GM18519 (cell line): ENCODE data around the gene RNF168.
"Not testable (repeated sequence)": the region's sequence is repeated elsewhere in the genome, so short reads cannot be mapped to it uniquely, and the experiment has no call there.

ENCODE experiments used
- ATAC-seq: cut with Tn5 transposase; IDR thresholded peaks from one replicate; pipeline ENCODE4 v1.9.1; 2021; ENCODE audit warnings: mild to moderate bottlenecking, moderate library complexity; ENCODE audit not compliant: unreplicated experiment, low FRiP score

The RNF168 gene

DNA sequence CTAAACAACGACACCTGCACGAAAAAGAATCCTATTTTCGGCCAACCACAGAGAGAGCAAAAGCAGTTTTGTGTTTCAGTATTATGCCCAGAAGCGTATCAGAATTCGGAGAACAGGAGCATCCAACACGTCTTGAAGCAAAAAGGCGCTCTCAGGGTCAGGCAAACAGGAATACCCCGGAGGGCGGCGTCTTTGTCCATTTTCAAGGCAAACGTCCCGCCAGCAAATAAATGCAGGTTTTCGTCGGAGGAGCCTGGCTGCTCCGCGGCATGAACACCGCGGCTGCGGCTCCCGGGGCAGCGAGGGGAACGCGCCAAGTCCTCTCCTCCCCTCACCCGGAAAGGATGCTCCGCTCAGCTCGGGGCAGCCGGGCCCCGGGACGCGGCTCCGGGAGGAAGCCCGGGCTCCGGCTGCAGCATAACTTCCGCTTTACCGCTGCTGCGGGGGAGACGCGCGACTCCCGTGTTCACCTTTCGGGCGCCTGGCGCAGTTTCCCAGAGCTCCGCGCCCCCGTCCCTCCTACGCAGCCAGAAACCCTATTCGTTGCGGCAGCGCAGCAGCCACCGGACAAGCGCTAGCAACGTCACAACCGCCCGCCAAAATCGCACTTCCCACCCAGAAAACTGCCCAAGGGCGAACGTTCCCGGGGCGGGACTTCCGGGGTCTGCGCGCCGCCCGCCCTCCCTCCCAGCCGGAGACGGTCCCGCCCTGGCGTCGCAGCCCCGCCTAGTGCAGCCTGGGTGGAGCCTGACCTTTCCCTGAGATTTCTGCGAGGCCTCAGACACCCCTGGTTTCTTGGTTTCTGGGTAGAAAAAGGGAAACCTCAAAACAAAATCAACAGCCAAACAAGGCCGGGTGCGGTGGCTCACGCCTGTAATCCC lies at the start of gene RNF168:
TSS of gene RNF168 (minus strand) at position 573 of the 881 bp plus-strand sequence. CDS start 595 bp downstream, outside the sequence.
- ATAC-seq: peak; percentile 69

DNA sequence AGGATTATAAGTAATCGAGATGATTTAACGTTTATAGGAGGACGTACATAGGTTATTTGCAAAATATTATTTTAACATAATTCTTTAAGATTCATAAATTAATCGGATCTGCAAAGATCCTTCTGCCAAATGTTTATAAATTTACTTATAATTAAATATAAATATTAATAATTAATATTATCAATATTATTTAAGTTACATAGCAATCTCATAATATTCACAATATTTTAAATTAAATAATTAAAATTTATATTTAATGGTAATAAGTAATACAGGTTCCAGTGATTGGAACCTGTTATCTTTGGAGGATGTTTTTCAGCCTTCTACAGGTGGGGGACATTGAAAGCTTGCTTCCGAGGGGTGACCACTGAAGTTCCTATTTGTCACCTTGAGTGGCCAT lies 48.7 kb upstream of the RNF168 start:
- no peak for ATAC-seq

- not testable (repeated sequence) for ATAC-seq
Observed at GRCh38 chr3:196550172-196550571, 46.6 kb upstream of the RNF168 start.

DNA sequence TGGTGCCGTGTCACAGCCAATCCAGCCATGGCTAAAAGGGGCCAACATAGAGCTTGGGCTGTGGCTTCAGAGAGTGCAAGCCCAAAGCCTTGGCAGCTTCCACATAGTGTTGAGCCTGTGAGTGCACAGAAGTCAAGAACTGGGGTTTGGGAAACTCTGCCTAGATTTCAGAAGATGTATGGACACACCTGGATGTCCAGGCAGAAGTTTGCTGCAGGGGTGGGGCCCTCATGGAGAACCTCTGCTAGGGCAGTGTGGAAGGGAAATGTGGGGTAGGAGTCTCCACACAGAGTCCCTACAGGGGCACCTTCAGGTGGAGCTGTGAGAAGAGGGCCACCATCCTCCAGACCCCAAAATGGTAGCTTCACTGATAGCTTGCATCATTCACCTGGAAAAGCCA lies 45.7 kb upstream of the RNF168 start:
- not testable (repeated sequence) for ATAC-seq

DNA sequence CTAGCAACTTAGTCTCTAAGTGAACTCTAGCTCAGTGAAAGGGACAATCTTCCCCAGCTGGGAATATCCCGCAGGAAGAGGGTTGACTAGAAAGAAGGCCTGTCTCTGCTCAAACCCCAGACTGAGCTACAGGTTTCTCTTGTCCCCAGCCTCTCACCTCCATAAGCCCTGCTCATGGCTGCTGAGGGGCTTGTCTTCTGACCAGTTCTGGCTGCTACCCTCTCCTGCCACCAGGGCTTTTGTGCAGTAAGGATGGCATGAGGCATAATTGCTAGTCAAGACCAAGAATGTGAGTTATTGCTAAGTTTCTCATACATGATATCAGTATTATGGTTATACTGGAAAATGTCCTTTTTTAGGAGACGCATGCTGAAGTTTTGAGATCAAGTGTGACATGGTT lies 43.5 kb upstream of the RNF168 start:
- ATAC-seq: no peak

GRCh38 chr3:196546537-196546936 lies 43.0 kb upstream of the RNF168 start:
- ATAC-seq: no peak

GRCh38 chr3:196544491-196544992 lies 41.0 kb upstream of the RNF168 start:
- ATAC-seq: no peak

DNA sequence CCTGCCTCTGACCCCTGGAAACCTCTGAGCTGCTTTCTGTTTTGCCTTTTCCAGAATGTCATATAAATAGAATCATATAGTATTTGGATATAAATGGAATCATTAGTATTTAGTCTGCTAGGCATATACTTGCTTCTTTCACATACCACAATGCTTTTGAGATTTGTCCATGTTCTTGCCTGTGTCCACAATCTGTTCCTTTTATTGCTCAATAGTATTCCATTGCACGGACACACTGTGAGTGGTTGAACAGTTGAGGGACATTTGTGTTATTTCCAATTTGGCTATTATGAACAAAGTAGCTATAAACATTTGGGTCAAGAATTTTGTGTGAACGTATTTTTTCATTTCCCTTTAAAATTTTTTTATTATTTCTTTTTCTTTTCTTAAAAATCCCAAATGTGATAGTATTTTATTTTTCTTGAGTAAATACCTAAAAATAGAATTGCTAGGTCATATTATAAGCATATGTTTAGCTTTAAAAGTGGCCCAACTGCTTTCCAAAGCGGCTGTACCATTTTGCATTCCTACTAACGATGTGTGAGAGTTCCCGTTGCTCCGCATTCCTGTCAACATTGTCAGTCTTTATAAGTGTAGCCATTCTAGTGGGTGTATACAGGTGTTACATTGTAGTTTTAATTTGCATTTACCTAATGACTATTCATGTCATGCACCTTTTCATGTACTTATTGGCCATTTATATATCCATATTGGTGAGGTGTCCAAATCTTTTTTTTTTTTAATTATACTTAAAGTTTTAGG lies 38.3 kb upstream of the RNF168 start:
- ATAC-seq: no peak

GRCh38 chr3:196537319-196537984 lies 33.9 kb upstream of the RNF168 start:
- no peak for ATAC-seq

- no peak for ATAC-seq
Observed at GRCh38 chr3:196533260-196533681, 29.7 kb upstream of the RNF168 start.

- no peak for ATAC-seq
Observed at GRCh38 chr3:196531418-196531817, 27.9 kb upstream of the RNF168 start.

DNA sequence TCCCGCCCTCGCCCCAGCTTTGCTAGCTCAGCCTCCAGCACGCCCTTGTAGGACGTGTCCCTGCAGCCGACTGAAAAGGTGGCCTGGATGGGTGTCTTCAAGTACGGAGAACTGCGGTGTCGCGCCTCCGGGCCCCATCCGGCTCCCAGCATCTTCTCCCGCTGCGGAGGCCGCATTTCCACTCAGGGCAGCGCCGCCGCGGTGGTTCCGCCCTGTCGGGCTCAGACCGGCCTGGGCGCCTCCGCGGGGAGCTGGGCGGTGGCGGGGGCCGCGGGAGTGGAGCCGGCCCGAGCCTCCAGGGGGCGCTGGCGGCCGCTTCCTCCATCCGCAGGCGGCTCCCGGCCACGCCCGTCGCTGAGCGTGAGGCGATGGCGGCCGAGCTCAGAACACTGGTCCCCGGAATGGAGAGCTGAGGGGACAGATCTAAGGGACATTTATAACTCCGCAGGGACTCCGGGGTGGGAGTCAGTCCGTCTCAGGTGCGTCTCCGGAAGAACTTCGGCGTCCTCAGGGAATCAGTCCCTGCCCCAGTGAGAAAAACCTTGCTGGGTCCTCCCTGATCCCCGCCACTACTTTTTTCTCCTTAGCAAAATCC lies 25.2 kb upstream of the RNF168 start:
- peak; percentile 56 for ATAC-seq

DNA sequence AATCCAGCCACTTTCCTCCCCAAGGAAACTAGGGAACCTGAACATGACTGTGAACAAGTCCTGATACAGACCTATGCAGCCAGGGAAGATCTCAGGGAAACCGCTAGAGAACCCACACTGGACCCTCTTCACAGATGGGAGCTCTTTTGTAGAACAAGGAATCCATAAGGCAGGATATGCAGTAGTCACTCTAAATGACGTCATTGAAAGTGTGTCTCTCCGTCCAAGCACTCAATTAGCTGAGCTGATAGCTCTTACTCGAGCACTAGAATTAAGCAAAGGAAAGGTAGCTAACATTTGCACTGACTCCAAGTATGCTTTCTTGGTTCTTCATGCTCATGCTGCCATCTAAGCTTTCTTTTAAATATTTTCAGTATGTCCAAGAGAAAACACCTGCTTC lies 21.6 kb upstream of the RNF168 start:
- no peak for ATAC-seq

GRCh38 chr3:196524527-196524926 lies 21.0 kb upstream of the RNF168 start:
- no peak for ATAC-seq

- ATAC-seq: no peak
Observed at GRCh38 chr3:196523841-196524240, 20.3 kb upstream of the RNF168 start.

GRCh38 chr3:196521291-196521690 lies 17.7 kb upstream of the RNF168 start:
- not testable (repeated sequence) for ATAC-seq

DNA sequence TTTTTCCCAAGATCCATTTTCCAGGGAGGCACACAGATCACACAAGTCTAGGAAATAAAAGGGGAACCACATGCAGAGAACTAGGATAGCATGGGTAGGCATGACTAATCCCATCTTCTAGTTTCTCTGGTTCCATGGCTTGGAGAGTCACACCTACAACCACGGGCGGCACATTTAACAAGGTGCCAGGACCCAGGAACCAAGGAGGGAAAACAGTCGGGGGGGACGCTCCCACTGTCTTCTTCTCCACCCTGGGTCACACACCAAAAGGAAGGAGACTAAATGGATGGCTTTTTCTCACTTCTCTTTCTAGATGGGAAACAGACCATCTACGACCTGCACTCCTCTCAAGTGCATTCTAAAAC lies 16.1 kb upstream of the RNF168 start:
- ATAC-seq: no peak

- ATAC-seq: no peak
Observed at GRCh38 chr3:196518966-196519717, 15.6 kb upstream of the RNF168 start.

DNA sequence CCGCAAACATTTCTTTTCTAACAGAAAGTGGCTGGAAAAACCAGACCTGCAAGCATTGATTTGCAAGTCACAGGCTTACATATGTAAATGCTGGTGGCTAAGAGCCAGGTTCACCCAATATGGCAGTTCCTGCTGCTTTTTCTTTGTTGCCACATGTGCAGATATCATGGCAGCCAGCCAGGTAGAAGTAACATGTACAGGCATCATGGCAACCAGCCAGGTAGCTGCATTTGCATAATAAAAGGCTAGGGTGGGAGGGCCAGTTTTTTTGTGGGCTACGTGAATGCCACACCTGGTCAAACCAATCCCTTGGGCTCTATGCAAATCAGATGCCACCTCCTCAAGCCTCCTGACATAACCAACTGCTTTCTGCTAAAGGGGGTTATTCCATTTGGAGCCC lies 14.4 kb upstream of the RNF168 start:
- ATAC-seq: no peak
